Stimulated activated naive CD4-positive, alpha-beta T cell (primary cell): ENCODE results near the gene KATNB1.
"Not testable (repeated sequence)": the region's sequence is repeated elsewhere in the genome, so short reads cannot be mapped to it uniquely, and the experiment has no call there.

Experiments
- DNase-seq, 6 experiments: peaks; one replicate each; lab custom pipeline; 2025; lab: John Stamatoyannopoulos, UW

The KATNB1 gene

GRCh38 chr16:57791893-57792461, 56.4 kb downstream of the KATNB1 start:
- no peak for DNase-seq

DNA sequence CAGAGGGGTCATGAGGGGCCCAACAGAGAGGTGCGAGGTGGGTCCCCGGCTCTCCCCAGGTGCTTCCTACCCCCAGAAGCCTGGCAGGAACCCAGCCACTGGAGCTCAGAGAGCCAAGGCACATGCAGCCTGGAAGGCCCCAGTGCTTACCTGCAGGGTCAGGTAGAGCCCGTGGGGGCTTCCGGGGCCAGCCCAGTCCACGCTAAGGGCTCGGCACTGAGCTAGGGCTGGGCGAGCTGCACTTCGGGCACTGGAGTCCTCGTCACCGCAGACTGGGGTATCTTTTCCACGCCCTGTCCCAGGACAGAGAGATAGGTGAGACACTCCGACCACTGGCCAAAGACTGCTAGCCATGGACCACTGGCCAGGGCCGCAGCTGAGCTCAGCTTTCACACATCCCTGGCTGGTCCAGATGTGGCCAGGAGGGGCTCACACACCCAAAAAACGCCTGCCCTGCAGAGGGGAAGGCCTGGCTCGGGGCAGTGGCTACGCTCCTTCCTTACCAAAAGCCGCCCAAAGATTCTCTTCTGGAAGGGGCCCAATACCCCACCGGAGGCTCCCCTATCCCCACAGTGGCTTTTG, 59.4 kb downstream of the KATNB1 start:
- no peak for DNase-seq

GRCh38 chr16:57795431-57795878, 59.9 kb downstream of the KATNB1 start:
- DNase-seq: no peak

DNA sequence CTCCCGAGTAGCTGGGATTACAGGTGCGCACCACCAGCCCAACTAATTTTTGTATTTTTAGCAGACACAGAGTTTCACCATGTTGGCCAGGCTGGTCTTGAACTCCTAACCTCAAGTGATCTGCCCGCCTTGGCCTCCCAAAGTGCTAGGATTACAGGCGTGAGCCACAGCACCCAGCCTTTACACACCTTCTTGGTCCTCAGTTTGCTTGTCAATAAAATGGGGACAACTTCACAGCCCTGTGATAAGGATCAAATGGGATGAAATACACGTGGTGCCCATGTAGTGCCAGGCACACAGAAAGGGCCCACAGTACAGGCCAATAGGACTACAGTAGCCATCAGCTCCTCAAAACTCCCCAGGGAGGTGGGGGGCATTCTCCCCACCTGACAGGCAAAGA, 60.4 kb downstream of the KATNB1 start:
- DNase-seq: not testable (repeated sequence)

GRCh38 chr16:57797216-57797525, 61.6 kb downstream of the KATNB1 start:
- DNase-seq: no peak

DNA sequence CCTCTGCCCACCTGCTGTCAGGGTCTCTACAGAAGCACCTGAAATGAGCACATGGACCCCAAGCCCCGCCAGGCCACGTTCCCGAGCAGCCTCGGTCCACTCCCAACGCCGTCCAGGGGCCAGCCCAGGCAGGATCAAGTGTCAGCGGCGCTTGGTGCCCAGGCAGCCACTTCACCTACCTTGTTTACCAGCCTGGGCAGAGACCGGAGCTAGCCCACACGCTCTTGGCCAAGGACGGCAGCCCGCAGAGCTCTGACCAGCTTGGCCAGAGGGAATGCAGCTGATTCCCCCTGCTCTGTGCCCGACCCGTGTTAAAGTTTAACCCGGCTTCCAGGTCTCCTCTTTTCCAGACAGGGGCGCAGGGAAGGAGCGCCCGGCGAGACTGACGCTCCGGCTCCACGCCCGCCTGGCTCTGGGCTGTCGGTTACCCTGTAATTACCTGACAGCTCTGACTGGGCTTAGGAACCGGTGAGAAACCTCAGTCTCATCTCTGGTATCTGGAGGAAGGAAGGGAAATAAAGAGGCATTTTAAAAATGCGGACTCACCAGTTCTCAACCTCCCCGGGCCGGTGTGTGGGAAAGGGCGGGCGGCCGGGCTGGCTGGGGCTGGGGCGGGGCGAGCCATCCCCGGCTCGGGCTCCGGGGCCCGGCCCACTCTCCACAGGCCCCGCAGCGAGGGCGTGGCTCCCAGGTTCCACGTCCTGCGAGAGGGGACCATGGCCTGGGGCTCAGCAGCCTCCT, 62.1 kb downstream of the KATNB1 start:
- no peak for DNase-seq

- no peak for DNase-seq
These were observed 62.8 kb downstream of the KATNB1 start for GRCh38 chr16:57798267-57798810.

DNA sequence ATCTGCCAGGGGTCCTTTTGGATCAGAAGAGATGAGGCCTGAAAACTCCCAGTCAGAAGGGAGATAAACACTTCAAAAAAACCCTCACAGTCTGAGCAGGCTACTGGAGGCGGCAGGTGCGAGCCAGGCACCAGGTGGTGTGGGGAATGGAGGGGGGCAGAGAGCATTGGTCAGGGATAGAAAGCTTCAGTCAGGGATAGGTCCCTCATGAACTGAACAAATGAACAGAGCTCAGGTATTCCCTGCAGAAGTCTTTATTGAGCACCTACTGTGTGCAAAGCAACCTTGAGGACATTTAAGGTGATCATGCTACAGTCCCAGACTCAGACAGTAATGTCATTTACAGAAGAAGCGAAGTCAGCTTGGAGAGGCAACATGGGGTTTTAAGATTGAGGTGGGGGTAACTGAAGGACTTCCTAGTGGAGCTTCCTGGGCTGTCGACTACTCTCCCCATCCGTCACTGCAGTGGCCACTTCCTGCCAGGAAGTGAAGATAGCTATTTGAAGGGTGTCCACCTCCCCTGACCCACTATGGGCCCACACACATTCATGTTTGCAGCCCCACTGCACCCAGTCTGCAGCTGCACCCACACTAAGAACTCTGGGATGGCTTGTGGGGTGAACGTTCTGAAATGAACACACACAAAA, 63.5 kb downstream of the KATNB1 start:
- no peak for DNase-seq

GRCh38 chr16:57799600-57800199, 64.1 kb downstream of the KATNB1 start:
- DNase-seq: no peak

DNA sequence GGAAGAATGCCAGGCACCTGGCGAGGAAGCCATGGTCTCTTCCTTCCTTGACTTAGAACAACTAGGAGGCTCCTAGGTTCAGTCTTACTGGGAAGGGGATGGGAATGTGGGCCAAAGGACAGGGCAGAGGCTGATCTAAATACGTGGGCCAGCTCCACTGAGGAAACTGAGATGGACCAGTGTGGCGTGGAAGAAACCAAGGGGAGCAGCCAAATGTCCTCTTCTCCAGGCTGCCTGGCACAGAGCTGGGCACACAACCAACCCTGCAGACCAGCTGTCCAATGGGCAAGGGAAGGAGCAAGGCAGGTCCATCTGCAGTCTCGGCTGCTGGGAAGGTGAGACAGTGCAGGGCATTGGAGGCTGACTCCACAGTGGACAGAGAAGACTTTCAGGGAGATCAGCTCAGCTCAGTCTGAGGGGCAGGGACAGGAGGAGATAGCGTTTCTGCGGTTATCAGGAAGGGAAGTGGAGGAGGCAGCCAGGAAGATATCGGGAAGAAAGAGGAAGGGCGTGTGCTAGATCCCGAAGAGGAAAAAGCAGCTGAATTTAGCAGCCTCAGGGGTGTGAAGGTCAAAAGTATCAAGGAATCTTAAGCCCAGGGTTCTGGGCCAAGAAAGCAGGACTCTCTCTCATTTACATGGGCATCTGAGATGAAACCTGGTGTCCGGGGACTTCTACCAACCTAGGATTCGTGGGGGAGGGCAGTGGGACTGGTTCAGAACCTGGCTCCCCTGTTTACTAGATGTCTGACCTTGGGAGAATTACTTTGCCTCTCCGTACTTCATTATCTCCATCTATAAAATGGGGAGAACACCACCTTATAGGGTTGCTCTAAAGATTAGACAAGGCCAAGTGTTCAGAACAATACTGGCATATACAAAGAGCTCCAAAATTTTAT, 64.9 kb downstream of the KATNB1 start:
- no peak for DNase-seq

DNA sequence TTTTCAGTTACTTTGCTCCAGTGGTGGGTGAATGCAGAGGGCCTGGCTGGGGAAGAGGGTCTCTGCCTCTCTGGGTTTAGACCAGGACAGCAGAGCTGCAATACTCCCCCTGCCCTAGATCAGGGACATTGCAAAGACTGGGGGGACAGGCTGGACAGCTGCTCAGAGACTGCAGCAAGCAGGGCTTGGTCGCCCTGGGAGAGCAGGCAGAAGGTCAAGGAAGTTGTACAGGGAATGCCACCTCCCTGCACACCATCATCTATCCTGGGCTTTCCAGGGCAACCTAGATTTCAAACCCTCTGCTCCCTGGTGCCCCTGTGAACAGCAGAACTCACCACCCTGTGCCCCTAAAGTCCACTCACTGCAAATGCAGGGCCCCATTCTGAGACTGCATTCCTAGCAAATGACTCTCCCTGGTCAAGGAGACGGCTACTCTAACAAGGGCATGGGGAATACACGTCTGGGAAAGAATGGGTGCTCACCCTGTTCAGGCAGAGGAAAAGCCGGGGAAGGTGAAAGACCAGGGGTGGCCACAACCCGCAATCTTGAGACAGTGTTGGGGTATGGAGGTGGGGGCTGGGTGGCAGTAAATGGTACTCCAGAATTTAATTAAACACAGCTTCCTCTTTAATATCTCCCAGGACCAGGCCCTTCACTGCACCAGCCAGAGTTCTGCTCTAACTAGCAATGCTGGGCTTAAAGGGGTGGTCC, 65.7 kb downstream of the KATNB1 start:
- DNase-seq: no peak

DNA sequence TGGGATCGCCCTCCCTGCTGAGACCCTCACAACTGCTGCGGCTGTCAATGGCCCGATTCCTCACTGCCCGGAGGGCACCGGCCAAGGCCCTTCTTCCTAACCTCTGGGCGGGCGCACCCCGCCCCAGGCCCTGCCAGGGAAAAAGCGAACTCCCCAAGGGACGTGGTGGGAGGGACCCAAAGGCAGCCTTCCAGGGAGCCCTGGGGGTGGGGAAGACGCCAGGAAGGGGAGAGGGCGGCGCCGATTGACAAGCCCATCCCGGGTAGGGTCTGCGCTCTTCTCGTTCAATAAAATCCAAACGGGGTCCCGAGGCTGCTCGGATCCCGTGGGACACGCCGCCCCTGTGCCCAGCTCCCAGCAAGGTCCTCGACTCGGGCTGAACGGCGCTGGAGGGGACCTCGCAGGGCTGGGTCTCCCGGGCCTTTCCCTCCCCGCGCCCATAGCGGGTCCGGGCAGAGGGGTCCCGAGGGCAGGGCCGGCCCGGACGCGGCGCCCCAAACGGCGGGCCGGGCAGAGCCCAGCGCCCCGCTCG, 66.3 kb downstream of the KATNB1 start:
- no peak for DNase-seq

DNA sequence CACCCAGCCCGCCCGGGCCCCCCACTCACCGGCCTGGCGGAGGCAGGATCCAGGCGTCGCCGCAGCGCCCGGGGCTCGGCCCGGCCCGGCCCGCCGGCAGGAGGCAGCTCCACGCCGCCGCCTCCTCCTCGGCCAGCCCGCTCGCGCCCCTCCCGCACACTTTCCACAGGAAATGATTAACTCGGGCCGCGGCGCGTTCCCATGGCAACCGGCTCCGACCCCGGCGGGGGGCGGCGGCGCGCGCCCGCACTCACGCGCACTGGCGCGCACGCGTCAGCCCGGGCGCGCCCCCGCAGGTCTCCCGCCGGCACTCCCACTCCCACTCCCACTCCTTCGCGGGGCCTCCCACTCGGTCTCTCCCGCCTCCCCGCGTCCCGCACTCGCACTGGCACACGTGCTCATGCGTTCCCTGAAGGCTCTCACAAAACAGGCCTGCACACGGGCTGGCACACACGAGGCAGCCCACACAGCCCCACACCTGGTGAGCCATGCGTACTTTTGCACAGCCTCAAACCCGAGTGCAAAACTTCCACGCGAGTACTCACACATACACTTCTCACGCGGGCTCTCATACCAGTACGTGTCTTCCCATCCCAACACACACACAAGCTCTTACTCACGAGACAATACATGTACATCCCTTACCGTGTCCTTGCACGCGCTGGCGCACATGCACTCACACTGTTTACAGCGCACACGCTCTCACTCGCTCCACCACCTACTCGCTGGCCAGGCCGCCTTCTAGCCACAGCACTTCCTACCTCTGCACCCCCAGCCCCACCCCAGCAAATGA, 67.0 kb downstream of the KATNB1 start, which contains the start of gene KIFC3:
TSS of gene KIFC3 (minus strand) at position 151 of the 793 bp plus-strand sequence. CDS start 4,248 bp downstream, outside the sequence.
- peak in 2 of 6 experiments; percentile 4 to 12 for DNase-seq

- no peak for DNase-seq
These were observed 67.8 kb downstream of the KATNB1 start for GRCh38 chr16:57803134-57803990.

DNA sequence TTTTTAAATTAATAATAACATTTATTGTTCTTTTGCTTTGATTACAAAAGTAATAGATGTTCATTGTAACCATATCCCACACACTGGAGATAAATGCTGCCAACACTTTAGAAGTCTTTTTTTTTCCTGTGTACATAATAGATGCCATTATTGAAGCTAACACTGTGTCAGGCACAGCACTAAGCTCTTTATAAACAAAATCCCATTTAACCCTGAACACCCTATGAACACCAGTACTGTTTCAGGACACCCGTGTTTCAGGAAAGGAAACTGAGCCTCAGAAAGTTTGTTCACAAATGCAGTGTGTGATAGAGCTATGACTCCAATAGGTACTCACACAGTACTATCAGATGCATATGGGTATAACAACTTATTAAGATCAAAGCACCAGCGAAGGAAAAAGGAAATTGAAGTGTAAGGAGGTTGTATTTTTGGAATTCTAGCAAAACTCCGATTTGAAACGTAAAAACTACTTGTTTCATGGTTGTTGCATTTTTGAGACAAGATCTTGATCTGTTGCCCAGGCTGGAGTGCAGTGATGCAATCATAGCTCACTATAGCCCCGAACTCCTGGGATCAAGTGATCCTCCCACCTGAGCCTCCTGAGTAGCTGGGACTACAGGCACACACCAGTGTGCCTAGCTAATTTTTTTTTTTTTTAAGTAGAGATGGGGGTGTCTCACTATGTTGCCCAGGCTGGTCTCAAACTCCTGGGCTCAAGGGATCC, 68.7 kb downstream of the KATNB1 start:
- no peak for DNase-seq

DNA sequence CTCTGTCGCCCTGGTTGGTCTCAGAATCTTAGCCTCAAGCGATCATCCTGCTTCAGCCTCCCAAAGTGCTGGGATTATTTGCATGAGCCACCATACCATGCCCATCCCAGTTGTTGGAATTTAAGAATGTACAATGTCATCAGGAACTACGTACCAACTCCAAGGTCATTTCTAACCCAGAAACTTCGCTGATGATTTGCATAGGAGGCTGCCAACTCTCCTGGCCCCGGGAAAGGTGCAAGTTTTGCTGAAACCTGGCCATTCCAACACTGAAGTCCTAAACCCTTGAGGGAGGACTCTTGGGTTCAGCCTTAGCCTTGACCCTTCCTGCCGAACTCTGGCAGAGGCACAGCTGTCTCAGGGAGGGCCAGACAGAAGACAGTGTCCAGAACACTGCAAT, 69.6 kb downstream of the KATNB1 start:
- no peak for DNase-seq
